ENCODE data around the gene RPS27A. TPM values are rescaled to one million over a fixed set of nuclear protein-coding genes. Genes with fewer than 3 reads are reported as not detected.
"Not testable (repeated sequence)": the region's sequence is repeated elsewhere in the genome, so short reads cannot be mapped to it uniquely, and the experiment has no call there.

The RPS27A gene
- total RNA-seq, 4 donors from 2014 or later: 1,126 to 5,133 (median 1,477) TPM

- Histone ChIP-seq H3K27me3 (no peaks in the 10 kb centered on the region), H3K36me3 (no peaks in the 10 kb centered on the region), H3K4me1 (no peaks in the 10 kb centered on the region), H3K4me3 (no peak overlapping the region), H3K27ac (no peak overlapping the region), H3K9me3 (no peaks in the 10 kb centered on the region)
- DNase-seq: no peak
- intact Hi-C loops (cut with DNase I; ENCODE audit: low total_unique reads): no loop called here
- TF ChIP-seq, protein P1, sequence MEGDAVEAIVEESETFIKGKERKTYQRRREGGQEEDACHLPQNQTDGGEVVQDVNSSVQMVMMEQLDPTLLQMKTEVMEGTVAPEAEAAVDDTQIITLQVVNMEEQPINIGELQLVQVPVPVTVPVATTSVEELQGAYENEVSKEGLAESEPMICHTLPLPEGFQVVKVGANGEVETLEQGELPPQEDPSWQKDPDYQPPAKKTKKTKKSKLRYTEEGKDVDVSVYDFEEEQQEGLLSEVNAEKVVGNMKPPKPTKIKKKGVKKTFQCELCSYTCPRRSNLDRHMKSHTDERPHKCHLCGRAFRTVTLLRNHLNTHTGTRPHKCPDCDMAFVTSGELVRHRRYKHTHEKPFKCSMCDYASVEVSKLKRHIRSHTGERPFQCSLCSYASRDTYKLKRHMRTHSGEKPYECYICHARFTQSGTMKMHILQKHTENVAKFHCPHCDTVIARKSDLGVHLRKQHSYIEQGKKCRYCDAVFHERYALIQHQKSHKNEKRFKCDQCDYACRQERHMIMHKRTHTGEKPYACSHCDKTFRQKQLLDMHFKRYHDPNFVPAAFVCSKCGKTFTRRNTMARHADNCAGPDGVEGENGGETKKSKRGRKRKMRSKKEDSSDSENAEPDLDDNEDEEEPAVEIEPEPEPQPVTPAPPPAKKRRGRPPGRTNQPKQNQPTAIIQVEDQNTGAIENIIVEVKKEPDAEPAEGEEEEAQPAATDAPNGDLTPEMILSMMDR (IDR thresholded peaks at IDR 0.05): no peak
- no peak for TF ChIP-seq POLR2A (IDR thresholded peaks at IDR 0.05)
Observed at GRCh38 chr2:55204950-55205349, 27.5 kb upstream of the RPS27A start.

DNA sequence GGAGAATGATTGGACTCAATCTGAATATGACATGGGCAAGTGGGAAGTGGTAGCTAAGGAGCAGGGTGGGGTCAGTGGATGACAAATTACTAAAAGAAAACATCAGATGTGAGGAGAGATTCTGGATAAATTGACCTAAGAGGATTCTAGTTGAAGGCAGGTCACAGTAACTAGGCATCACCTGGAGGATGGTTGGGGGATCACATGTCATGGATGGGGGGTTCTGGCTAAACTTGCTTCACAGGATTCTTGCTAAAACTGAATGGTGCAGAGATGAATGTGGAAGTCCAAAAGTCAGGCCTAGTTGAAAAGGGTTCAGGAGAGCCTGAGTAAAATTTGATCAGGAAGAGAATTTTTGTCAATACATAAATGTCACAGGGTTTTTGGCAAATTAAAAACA lies 18.7 kb upstream of the RPS27A start:
- TF ChIP-seq, protein P1 (IDR thresholded peaks at IDR 0.05): no peak
- TF ChIP-seq POLR2A (IDR thresholded peaks at IDR 0.05): no peak
- H3K4me3 ChIP-seq: no peak overlapping the region
- intact Hi-C loops (cut with DNase I; ENCODE audit: low total_unique reads): no loop called here
- H3K36me3 ChIP-seq: no peaks in the 10 kb centered on the region
- H3K4me1 ChIP-seq: no peaks in the 10 kb centered on the region
- no peak overlapping the region for H3K27ac ChIP-seq
- H3K9me3 ChIP-seq: no peaks in the 10 kb centered on the region
- H3K27me3 ChIP-seq: no peaks in the 10 kb centered on the region
- no peak for DNase-seq

DNA sequence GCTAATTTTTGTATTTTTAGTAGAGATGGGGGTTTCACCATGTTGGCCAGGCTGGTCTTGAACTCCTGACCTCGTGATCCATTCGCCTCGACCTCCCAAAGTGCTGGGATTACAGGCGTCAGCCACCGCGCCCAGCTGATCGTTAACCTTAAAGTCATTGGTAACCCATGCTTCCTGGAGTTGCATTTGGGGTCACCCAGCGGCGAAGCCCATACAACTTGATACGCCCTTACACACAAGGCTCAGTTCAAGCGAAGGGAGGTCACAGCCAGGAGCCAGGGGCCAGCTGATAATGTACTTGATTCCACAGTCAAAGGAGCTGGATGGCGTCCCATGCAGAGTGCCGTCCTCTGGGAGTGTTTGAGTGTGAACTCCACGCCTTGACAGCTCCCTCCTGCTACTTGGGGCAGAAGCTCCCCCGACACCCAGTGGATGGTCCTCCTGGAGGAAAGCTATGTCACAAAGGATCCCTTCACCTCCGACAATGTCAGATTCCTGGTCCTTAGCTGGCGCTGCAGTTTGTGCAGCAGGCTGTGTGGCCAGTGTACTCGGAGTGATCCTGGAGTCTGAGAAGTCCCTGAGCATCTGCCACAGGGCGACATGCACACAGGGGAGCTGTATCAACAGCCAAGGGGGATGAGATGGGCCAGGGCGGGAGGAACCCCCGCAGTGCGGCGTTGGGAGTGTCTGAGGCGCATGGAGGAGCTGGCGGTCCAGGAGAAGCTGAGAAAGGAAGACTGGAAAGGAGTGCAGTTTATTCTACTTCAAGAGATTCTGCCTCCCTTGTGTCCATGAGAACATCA lies 8.3 kb upstream of the RPS27A start:
- TF ChIP-seq, protein P1 (IDR thresholded peaks at IDR 0.05): no peak
- TF ChIP-seq POLR2A (IDR thresholded peaks at IDR 0.05): no peak
- Histone ChIP-seq H3K27ac (peak overlapping the region; percentile 86 to 95), H3K4me3 (peak overlapping the region in 1 of 2 donors; percentile 67), H3K9me3 (no peaks in the 10 kb centered on the region), H3K4me1 (no peaks in the 10 kb centered on the region), H3K27me3 (no peaks in the 10 kb centered on the region), H3K36me3 (no peaks in the 10 kb centered on the region)
- intact Hi-C loops (cut with DNase I; ENCODE audit: low total_unique reads): no loop called here
- no peak for DNase-seq

- no peak overlapping the region for H3K4me3 ChIP-seq
- H3K4me1 ChIP-seq: no peaks in the 10 kb centered on the region
- TF ChIP-seq POLR2A (IDR thresholded peaks at IDR 0.05): no peak
- TF ChIP-seq, protein P1 (IDR thresholded peaks at IDR 0.05): no peak
- no peak for DNase-seq
- intact Hi-C loops (cut with DNase I; ENCODE audit: low total_unique reads): no loop called here
- H3K27me3 ChIP-seq: no peaks in the 10 kb centered on the region
- no peaks in the 10 kb centered on the region for H3K9me3 ChIP-seq
- H3K36me3 ChIP-seq: no peaks in the 10 kb centered on the region
- no peak overlapping the region for H3K27ac ChIP-seq
Observed at GRCh38 chr2:55224761-55225261, 7.7 kb upstream of the RPS27A start.

DNA sequence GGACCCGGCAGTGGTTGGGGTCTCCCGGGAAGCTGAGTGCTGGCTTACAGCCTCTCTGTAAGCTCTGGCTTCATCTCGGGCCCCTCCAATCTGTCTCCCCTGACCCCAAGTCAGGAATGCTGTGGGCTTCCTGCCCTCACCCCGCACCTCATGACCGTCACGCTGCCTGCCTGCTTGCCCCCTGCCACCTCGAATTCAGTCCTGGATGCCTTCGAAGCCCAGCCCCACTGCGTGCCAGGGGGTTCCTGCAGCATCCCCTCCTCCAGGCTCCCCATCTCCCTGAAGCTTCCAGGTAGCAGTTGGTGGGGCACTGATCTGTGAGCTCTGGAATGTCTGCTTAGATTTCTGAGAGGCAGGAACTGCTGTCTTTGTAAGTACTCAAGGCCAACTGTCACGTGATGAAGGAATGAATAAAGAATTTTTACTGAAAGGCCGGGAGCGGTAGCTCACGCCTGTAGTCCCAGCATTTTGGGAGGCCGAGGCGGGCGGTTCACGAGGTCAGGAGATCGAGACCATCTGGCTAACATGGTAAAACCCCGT lies 6.9 kb upstream of the RPS27A start:
- Histone ChIP-seq H3K36me3 (no peaks in the 10 kb centered on the region), H3K27me3 (no peaks in the 10 kb centered on the region), H3K4me1 (no peaks in the 10 kb centered on the region), H3K27ac (no peak overlapping the region), H3K4me3 (no peak overlapping the region), H3K9me3 (no peaks in the 10 kb centered on the region)
- DNase-seq: no peak
- intact Hi-C loops (cut with DNase I; ENCODE audit: low total_unique reads): no loop called here
- TF ChIP-seq POLR2A (IDR thresholded peaks at IDR 0.05): no peak
- TF ChIP-seq, protein P1 (IDR thresholded peaks at IDR 0.05): no peak

GRCh38 chr2:55227437-55228225 lies 4.9 kb upstream of the RPS27A start:
- intact Hi-C loops (cut with DNase I; ENCODE audit: low total_unique reads); H3K27ac ChIP-seq; H3K36me3 ChIP-seq; H3K27me3 ChIP-seq; H3K4me1 ChIP-seq; DNase-seq; H3K4me3 ChIP-seq; H3K9me3 ChIP-seq: not testable (repeated sequence)
